ENCODE data around the gene CCND3. TPM values are rescaled to one million over a fixed set of nuclear protein-coding genes. Genes with fewer than 3 reads are reported as not detected.

The CCND3 gene
- total RNA-seq, 2 experiments from 2014 or later = 244 to 319 TPM

DNA sequence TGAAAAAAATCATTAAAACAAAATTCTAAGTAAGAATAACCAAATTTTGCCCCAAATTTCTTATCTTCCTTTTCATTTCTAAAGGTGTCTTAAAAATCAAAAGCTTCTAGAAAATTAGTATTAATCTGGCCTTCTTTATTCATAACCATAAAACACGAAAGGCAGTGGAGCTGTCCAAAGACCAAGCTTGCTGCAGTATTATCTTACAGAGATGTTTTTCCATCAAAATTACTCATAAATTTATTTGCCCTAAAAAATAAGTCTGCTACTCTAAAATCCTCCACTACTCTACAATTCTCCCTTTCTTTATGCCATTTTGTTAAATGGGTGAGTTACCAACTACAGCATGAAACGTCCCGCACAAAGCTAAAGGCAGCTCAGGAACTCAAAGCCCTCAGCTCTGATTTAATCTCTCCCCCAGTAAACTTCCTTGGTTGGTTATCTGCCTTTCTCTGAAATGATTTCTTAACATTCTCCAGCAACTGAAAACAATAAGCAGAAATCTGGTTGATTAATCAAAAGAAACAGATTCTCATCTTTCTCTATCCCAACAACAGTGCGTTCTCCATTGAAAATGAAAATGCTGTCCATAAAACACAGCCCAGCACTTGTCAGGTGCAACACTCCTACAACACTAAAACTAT is 48.6 kb downstream of the CCND3 start:
- Histone ChIP-seq H3K36me3 (ENCODE audit: insufficient read depth, low read length) (peaks cover 13% of the 10 kb centered on the region), H3K4me1 (ENCODE audit: insufficient read depth, low read length, poor library complexity, severe bottlenecking) (peaks cover 29% of the 10 kb centered on the region), H3K9me2 (ENCODE audit: insufficient read depth, low read length) (no peaks in the 10 kb centered on the region), H3K9me3 (ENCODE audit: low read length) (no peaks in the 10 kb centered on the region), H2AFZ (ENCODE audit: low read length) (no peak overlapping the region), H3K4me3 (ENCODE audit: low read depth, low read length, poor library complexity, severe bottlenecking) (peak overlapping the region; percentile 88), H4K20me1 (ENCODE audit: insufficient read depth, low read length) (no peaks in the 10 kb centered on the region), H3K79me2 (ENCODE audit: insufficient read depth, low read depth, low read length) (peaks cover 23% of the 10 kb centered on the region; the same call in 1 of the 2 replicates), H3K27ac (ENCODE audit: low read depth, low read length, poor library complexity, severe bottlenecking) (no peak overlapping the region), H3K4me2 (ENCODE audit: low read length) (peak overlapping the region; percentile 79)
- intact Hi-C loops (cut with micrococcal nuclease; ENCODE audit: unreplicated experiment) = no loop called here
- ChIA-PET CTCF (ENCODE audit: unreplicated experiment) (no interaction called here), POLR2A (interaction anchor here (0.9 to 1.4 kb wide), 3 partner anchors 17 to 149 kb away, joined by 3 to 5 read pairs (median 4); no protein-coding TSS in a partner anchor)
- DNase-seq (ENCODE audit: low spot score) = no peak
- no TSS peak for BruUV-seq (replicated peaks)
- TF ChIP-seq EZH2phosphoT487 (IDR thresholded peaks at IDR 0.05; ENCODE audit: borderline replicate concordance, low read depth, low read length) = no peak
- TF ChIP-seq, protein P1, sequence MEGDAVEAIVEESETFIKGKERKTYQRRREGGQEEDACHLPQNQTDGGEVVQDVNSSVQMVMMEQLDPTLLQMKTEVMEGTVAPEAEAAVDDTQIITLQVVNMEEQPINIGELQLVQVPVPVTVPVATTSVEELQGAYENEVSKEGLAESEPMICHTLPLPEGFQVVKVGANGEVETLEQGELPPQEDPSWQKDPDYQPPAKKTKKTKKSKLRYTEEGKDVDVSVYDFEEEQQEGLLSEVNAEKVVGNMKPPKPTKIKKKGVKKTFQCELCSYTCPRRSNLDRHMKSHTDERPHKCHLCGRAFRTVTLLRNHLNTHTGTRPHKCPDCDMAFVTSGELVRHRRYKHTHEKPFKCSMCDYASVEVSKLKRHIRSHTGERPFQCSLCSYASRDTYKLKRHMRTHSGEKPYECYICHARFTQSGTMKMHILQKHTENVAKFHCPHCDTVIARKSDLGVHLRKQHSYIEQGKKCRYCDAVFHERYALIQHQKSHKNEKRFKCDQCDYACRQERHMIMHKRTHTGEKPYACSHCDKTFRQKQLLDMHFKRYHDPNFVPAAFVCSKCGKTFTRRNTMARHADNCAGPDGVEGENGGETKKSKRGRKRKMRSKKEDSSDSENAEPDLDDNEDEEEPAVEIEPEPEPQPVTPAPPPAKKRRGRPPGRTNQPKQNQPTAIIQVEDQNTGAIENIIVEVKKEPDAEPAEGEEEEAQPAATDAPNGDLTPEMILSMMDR (conservative IDR thresholded peaks at IDR 0.05; ENCODE audit: low read length) = no peak

DNA sequence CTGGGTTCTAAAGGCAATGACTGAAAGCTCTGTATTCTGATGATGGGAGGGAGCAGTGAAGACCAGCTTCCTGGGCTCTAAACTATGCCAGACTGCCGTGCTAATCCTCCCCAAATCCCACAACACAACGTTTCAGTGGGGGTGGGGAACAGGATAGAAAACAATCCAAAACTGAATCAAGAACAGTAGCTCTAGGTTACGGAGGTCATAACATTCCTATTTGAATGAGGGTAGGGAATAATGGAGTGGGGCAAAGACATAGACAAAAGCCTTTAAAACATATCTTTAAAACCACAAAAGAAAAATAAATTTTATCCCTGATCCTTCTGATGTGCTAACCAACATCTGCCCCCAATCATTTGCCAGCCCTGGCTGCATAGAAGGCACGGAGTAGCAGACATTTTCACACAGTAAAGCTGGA is 54.3 kb downstream of the CCND3 start:
- BruUV-seq (replicated peaks) = no TSS peak
- Histone ChIP-seq H4K20me1 (ENCODE audit: insufficient read depth, low read length) (no peaks in the 10 kb centered on the region), H3K36me3 (ENCODE audit: insufficient read depth, low read length) (peaks cover 13% of the 10 kb centered on the region), H3K4me2 (ENCODE audit: low read length) (no peak overlapping the region), H3K4me3 (ENCODE audit: low read depth, low read length, poor library complexity, severe bottlenecking) (no peak overlapping the region), H3K9me2 (ENCODE audit: insufficient read depth, low read length) (no peaks in the 10 kb centered on the region), H3K4me1 (ENCODE audit: insufficient read depth, low read length, poor library complexity, severe bottlenecking) (no peaks in the 10 kb centered on the region), H3K27ac (ENCODE audit: low read depth, low read length, poor library complexity, severe bottlenecking) (no peak overlapping the region), H2AFZ (ENCODE audit: low read length) (no peak overlapping the region), H3K9me3 (ENCODE audit: low read length) (no peaks in the 10 kb centered on the region), H3K79me2 (ENCODE audit: insufficient read depth, low read depth, low read length) (peaks cover 15% of the 10 kb centered on the region; the same call in 1 of the 2 replicates)
- TF ChIP-seq EZH2phosphoT487 (IDR thresholded peaks at IDR 0.05; ENCODE audit: borderline replicate concordance, low read depth, low read length) = no peak
- ChIA-PET POLR2A (interaction anchor here (0.7 to 1.5 kb wide), 4 partner anchors 9 to 103 kb away, joined by 3 to 5 read pairs (median 4); no protein-coding TSS in a partner anchor), CTCF (ENCODE audit: unreplicated experiment) (no interaction called here)
- intact Hi-C loops (cut with micrococcal nuclease; ENCODE audit: unreplicated experiment) = no loop called here
- no peak for DNase-seq (ENCODE audit: low spot score)

- CTCF ChIA-PET (ENCODE audit: unreplicated experiment) = no interaction called here
- no peak for DNase-seq (ENCODE audit: low spot score)
- H4K20me1 ChIP-seq (ENCODE audit: insufficient read depth, low read length) = no peaks in the 10 kb centered on the region
- no peaks in the 10 kb centered on the region for H3K4me1 ChIP-seq (ENCODE audit: insufficient read depth, low read length, poor library complexity, severe bottlenecking)
- peaks cover 13% of the 10 kb centered on the region for H3K36me3 ChIP-seq (ENCODE audit: insufficient read depth, low read length)
- H3K4me3 ChIP-seq (ENCODE audit: low read depth, low read length, poor library complexity, severe bottlenecking) = no peak overlapping the region
- intact Hi-C loops (cut with micrococcal nuclease; ENCODE audit: unreplicated experiment) = no loop called here
- 0 out of 2 replicates have a peak, but pooled peaks cover 2% of the 10 kb centered on the region for H3K79me2 ChIP-seq (ENCODE audit: insufficient read depth, low read depth, low read length)
- no peak overlapping the region for H3K27ac ChIP-seq (ENCODE audit: low read depth, low read length, poor library complexity, severe bottlenecking)
- no peaks in the 10 kb centered on the region for H3K9me3 ChIP-seq (ENCODE audit: low read length)
- no peak overlapping the region for H3K4me2 ChIP-seq (ENCODE audit: low read length)
- H2AFZ ChIP-seq (ENCODE audit: low read length) = no peak overlapping the region
- TF ChIP-seq, protein P1 (conservative IDR thresholded peaks at IDR 0.05; ENCODE audit: low read length) = no peak
- TF ChIP-seq EZH2phosphoT487 (IDR thresholded peaks at IDR 0.05; ENCODE audit: borderline replicate concordance, low read depth, low read length) = no peak
- BruUV-seq (replicated peaks) = no TSS peak
- POLR2A ChIA-PET = no interaction called here
- H3K9me2 ChIP-seq (ENCODE audit: insufficient read depth, low read length) = no peaks in the 10 kb centered on the region
Observed at GRCh38 chr6:41885930-41886329, 55.7 kb downstream of the CCND3 start.

All from OCI-LY7 (cell line).